Nephron (organoid): ENCODE data around the gene SYNE2.

Source experiments
- H3K27ac Mint-ChIP-seq, 3 experiments: 2 replicates each; pipeline ENCODE4 v1.8.0; 2020; ENCODE audit warnings: mixed read lengths in 3 of 3, mild to moderate bottlenecking in 2 of 3, moderate library complexity in 1 of 3
- H3K27me3 Mint-ChIP-seq: 2 replicates; pipeline ENCODE4 v1.8.0; 2021; ENCODE audit warnings: low read depth, mild to moderate bottlenecking, moderate library complexity, mixed read lengths
- H3K36me3 Mint-ChIP-seq: 2 replicates; pipeline ENCODE4 v1.8.0; 2020; ENCODE audit warnings: low read depth, mixed read lengths
- H3K4me1 Mint-ChIP-seq: 2 replicates; pipeline ENCODE4 v1.8.0; 2020; ENCODE audit warnings: mixed read lengths
- H3K4me3 Mint-ChIP-seq, 3 experiments: 2 replicates each; pipeline ENCODE4 v1.8.0; 2020; ENCODE audit warnings: mild to moderate bottlenecking in 3 of 3, mixed read lengths in 3 of 3, moderate library complexity in 2 of 3
- H3K9me3 Mint-ChIP-seq: 2 replicates; pipeline ENCODE4 v1.8.0; 2020; ENCODE audit warnings: mixed read lengths
- TF ChIP-seq, protein P1 (sequence below), 3 experiments: fragments of 200-600 bp; sonication (generic); IDR thresholded peaks; one replicate each; pipeline ENCODE4 v1.5.0; 2021; ENCODE audit warnings: antibody characterized with exemption in 3 of 3; ENCODE audit not compliant: unreplicated experiment in 3 of 3

The SYNE2 gene

DNA sequence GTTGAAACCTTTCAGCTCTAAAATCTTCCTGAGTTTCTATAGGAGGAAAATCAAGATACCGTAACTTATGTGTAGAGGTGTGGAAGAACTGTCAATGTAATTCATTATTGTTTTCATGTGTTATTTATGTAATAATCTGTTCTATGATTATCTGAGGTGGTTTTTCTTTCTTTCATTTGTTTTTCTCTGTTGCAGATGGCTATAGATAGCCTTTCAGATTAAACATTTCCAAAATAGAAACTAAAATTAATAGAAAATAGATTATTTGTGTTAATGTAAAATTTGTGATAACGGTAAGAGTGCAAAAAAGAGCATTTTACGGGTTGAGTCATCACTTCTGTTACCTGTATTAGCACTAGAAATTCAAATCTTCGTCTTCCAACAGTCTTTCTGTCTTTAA, 128.8 kb downstream of the SYNE2 start:
- Mint-ChIP-seq H3K4me1 (no peaks in the 10 kb centered on the region), H3K27ac (no peak overlapping the region), H3K27me3 (no peaks in the 10 kb centered on the region), H3K36me3 (peaks cover 31% of the 10 kb centered on the region), H3K4me3 (no peak overlapping the region), H3K9me3 (no peaks in the 10 kb centered on the region)
- TF ChIP-seq, protein P1, sequence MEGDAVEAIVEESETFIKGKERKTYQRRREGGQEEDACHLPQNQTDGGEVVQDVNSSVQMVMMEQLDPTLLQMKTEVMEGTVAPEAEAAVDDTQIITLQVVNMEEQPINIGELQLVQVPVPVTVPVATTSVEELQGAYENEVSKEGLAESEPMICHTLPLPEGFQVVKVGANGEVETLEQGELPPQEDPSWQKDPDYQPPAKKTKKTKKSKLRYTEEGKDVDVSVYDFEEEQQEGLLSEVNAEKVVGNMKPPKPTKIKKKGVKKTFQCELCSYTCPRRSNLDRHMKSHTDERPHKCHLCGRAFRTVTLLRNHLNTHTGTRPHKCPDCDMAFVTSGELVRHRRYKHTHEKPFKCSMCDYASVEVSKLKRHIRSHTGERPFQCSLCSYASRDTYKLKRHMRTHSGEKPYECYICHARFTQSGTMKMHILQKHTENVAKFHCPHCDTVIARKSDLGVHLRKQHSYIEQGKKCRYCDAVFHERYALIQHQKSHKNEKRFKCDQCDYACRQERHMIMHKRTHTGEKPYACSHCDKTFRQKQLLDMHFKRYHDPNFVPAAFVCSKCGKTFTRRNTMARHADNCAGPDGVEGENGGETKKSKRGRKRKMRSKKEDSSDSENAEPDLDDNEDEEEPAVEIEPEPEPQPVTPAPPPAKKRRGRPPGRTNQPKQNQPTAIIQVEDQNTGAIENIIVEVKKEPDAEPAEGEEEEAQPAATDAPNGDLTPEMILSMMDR (IDR thresholded peaks at IDR 0.05; ENCODE audit: unreplicated experiment in 3 of 3): no peak

DNA sequence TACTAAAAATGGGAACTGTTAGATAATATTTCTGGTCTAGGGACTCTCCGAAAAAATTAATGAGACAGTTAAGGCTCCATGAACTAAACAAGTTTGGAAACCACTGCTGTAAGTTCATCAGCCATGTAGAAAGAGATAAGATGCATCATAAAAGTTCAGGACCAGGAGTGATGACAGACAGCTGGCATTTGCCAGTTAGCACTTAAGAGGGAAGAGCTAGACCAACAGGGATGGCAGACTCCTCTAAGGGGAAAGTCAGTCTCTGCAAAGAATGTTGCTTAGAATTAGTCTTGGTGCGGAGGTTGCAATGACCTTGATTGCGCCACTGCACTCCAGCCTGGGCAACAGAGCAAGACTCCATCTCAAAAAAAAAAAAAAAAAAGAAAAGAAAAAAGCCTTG, 129.4 kb downstream of the SYNE2 start:
- no peak overlapping the region for H3K4me3 Mint-ChIP-seq
- H3K4me1 Mint-ChIP-seq: no peaks in the 10 kb centered on the region
- no peak overlapping the region for H3K27ac Mint-ChIP-seq
- no peaks in the 10 kb centered on the region for H3K9me3 Mint-ChIP-seq
- H3K27me3 Mint-ChIP-seq: no peaks in the 10 kb centered on the region
- peaks cover 32% of the 10 kb centered on the region for H3K36me3 Mint-ChIP-seq
- TF ChIP-seq, protein P1 (IDR thresholded peaks at IDR 0.05; ENCODE audit: unreplicated experiment in 3 of 3): no peak

DNA sequence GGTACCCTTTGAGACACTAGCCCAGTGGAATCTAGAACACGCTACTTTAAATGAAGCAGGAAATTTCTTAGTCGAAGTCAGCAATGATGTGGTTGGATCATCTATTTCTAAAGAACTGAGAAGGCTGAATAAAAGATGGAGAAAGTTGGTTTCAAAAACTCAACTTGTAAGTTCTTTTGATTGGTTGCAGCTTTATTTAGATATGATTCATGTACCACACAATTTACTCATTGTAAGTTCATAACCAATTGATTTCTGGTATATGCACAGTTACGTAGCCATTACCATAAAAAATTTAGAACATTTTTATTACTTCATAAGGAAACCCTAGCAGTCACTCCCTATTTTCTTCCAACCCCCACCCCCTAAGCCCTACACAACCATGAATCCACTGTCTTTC, 129.8 kb downstream of the SYNE2 start:
- peaks cover 32% of the 10 kb centered on the region for H3K36me3 Mint-ChIP-seq
- TF ChIP-seq, protein P1 (IDR thresholded peaks at IDR 0.05; ENCODE audit: unreplicated experiment in 3 of 3): no peak
- H3K4me1 Mint-ChIP-seq: no peaks in the 10 kb centered on the region
- no peaks in the 10 kb centered on the region for H3K27me3 Mint-ChIP-seq
- no peaks in the 10 kb centered on the region for H3K9me3 Mint-ChIP-seq
- no peak overlapping the region for H3K27ac Mint-ChIP-seq
- no peak overlapping the region for H3K4me3 Mint-ChIP-seq

DNA sequence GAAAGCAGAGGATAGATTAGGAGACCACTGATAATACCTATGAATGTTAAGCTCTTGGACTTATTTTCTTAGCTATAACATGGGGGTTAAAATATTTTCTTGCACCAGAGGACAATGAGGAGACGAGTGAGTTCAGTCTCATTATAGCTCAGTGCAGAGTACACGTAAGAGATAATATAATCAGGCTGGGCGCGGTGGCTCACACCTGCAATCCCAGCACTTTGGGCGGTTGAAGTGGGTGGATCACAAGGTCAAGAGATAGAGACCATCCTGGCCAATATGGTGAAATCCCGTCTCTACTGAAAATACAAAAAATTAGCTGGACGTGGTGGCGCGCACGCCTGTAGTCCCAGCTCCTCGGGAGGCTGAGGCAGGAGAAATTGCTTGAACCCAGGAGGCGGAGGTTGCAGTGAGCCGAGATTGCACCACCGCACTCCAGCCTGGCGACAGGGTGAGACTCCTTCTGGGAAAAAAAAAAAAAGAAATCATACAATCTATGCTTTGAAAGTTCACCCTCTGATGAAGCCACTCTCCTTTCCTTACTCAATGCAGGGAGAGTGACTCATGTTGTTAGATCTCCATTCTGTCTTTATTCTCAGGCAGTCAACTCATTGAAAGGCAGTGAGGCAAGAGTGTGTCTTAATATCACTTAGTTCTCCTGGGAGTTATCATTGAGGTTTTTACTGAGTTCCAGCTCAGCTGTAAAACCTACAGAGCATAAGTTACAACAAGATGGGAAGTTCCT, 134.2 kb downstream of the SYNE2 start:
- no peaks in the 10 kb centered on the region for H3K27me3 Mint-ChIP-seq
- TF ChIP-seq, protein P1 (IDR thresholded peaks at IDR 0.05; ENCODE audit: unreplicated experiment in 3 of 3): no peak

DNA sequence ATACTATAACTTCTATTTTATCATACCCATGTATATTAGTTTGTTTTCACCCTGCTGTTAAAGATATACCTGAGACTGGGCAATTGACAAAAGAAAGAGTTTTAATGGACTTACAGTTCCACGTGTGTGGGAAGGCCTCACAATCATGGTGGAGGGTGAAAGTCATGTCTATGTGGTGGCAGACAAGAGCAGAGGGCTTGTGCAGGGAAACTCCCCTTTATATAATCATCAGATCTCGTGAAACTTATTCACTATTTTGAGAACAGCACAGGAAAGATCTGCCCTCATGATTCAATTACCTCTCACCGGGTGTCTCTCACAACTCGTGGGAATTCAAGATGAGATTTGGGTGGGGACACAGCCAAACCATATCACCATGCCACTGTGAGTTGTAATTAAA, 135.8 kb downstream of the SYNE2 start:
- TF ChIP-seq, protein P1 (IDR thresholded peaks at IDR 0.05; ENCODE audit: unreplicated experiment in 3 of 3): no peak
- no peaks in the 10 kb centered on the region for H3K27me3 Mint-ChIP-seq
- H3K9me3 Mint-ChIP-seq: no peaks in the 10 kb centered on the region
- no peak overlapping the region for H3K4me3 Mint-ChIP-seq
- no peaks in the 10 kb centered on the region for H3K4me1 Mint-ChIP-seq
- H3K36me3 Mint-ChIP-seq: peaks cover 36% of the 10 kb centered on the region
- no peak overlapping the region for H3K27ac Mint-ChIP-seq

More for the DNA sequence above, 134.2 kb downstream of the SYNE2 start:
- H3K27ac Mint-ChIP-seq: no peak overlapping the region
- no peaks in the 10 kb centered on the region for H3K9me3 Mint-ChIP-seq
- H3K36me3 Mint-ChIP-seq: peaks cover 34% of the 10 kb centered on the region
- H3K4me1 Mint-ChIP-seq: no peaks in the 10 kb centered on the region
- no peak overlapping the region for H3K4me3 Mint-ChIP-seq

DNA sequence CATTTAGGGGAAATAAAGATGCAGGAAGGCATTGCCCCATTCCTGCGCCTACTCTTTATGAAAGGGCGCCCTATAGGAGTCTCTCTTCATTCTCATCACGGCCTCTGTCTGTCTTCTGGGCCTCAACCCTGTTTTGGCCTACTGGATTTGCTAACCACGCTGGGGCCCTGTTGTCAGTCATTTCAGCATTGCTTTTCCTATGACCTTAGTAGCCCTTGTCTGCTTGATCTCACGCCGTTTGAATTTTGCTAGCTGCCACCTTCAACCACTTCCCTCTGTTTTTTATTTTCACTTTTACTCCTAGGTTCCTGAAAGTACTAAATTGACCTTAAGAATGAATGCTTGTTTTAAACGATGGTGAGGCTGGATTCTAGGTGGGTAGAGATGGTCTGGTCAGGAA, 139.0 kb downstream of the SYNE2 start:
- Mint-ChIP-seq H3K4me3 (no peak overlapping the region), H3K9me3 (no peaks in the 10 kb centered on the region), H3K36me3 (peaks cover 59% of the 10 kb centered on the region), H3K4me1 (no peaks in the 10 kb centered on the region), H3K27ac (no peak overlapping the region), H3K27me3 (no peaks in the 10 kb centered on the region)
- TF ChIP-seq, protein P1 (IDR thresholded peaks at IDR 0.05; ENCODE audit: unreplicated experiment in 3 of 3): no peak
